MM.1S (cell line): ENCODE results near the gene MARCKSL1.

Experiments
- DNase-seq: peaks from one replicate; pipeline ENCODE4 v3.0.0-alpha.2; 2015
- H2AFZ ChIP-seq: fragments of 300-600 bp; sonication (generic); 2 replicates; pipeline ENCODE4 v1.6.0; 2016; ENCODE audit warnings: antibody characterized with exemption, low read length
- H3F3A ChIP-seq: fragments of 300-600 bp; sonication (generic); 2 replicates; pipeline ENCODE4 v1.6.1; 2016; ENCODE audit warnings: mild to moderate bottlenecking, antibody characterized with exemption, low read length, moderate library complexity, mixed read lengths; ENCODE audit not compliant: insufficient read depth
- H3K27ac ChIP-seq: fragments of 300-600 bp; sonication (generic); 2 replicates; pipeline ENCODE4 v1.5.1; 2016; ENCODE audit warnings: mild to moderate bottlenecking, low read length
- H3K27me3 ChIP-seq: fragments of 300-600 bp; sonication (generic); replicated peaks from 2 replicates; pipeline ENCODE4 v1.6.0; 2016; ENCODE audit warnings: low read length; ENCODE audit not compliant: insufficient read depth
- H3K36me3 ChIP-seq: fragments of 300-600 bp; sonication (generic); replicated peaks from 2 replicates; pipeline ENCODE4 v1.6.1; 2016; ENCODE audit warnings: mild to moderate bottlenecking, low read length, mixed read lengths; ENCODE audit not compliant: insufficient read depth
- H3K4me1 ChIP-seq: fragments of 300-600 bp; sonication (generic); 2 replicates; pipeline ENCODE4 v1.6.1; 2016; ENCODE audit warnings: low read length, mixed read lengths
- H3K4me2 ChIP-seq: fragments of 300-600 bp; sonication (generic); 2 replicates; pipeline ENCODE4 v1.6.0; 2016; ENCODE audit warnings: low read depth, low read length
- H3K4me3 ChIP-seq: fragments of 300-600 bp; sonication (generic); 2 replicates; pipeline ENCODE4 v1.5.1; 2016; ENCODE audit warnings: low read length, mixed read lengths
- H3K79me2 ChIP-seq: fragments of 300-600 bp; sonication (generic); 2 replicates; pipeline ENCODE4 v1.6.1; 2016; ENCODE audit warnings: mixed run types, low read length, mixed read lengths
- H3K9ac ChIP-seq: fragments of 300-600 bp; sonication (generic); 2 replicates; pipeline ENCODE4 v1.6.1; 2016; ENCODE audit warnings: low read length, mixed read lengths
- H3K9me2 ChIP-seq: fragments of 300-600 bp; sonication (generic); replicated peaks from 2 replicates; pipeline ENCODE4 v1.6.1; 2016; ENCODE audit warnings: mild to moderate bottlenecking, low read length, mixed read lengths; ENCODE audit not compliant: insufficient read depth
- H3K9me3 ChIP-seq: fragments of 300-600 bp; sonication (generic); replicated peaks from 2 replicates; pipeline ENCODE4 v1.6.1; 2016; ENCODE audit warnings: mild to moderate bottlenecking, low read length, mixed read lengths; ENCODE audit not compliant: insufficient read depth
- H4K20me1 ChIP-seq: fragments of 300-600 bp; sonication (generic); 2 replicates; pipeline ENCODE4 v1.6.1; 2016; ENCODE audit warnings: mild to moderate bottlenecking, low read length, moderate library complexity, mixed read lengths; ENCODE audit not compliant: insufficient read depth
- EZH2 ChIP-seq: fragments of 300-600 bp; sonication (generic); optimal IDR thresholded peaks from 2 replicates; pipeline ENCODE3; 2017; ENCODE audit warnings: low read depth, mild to moderate bottlenecking, antibody characterized with exemption, low read length, mixed read lengths
- EZH2phosphoT487 ChIP-seq: fragments of 300-600 bp; sonication (generic); IDR thresholded peaks from 2 replicates; pipeline ENCODE4 v1.6.1; 2018; ENCODE audit warnings: antibody characterized with exemption, low read length
- TF ChIP-seq, protein P1 (sequence below): fragments of 300-600 bp; sonication (generic); IDR thresholded peaks from 2 replicates; pipeline ENCODE4 v1.5.1; 2016; ENCODE audit warnings: antibody characterized with exemption, low read length, mixed read lengths

MARCKSL1 gene

DNA sequence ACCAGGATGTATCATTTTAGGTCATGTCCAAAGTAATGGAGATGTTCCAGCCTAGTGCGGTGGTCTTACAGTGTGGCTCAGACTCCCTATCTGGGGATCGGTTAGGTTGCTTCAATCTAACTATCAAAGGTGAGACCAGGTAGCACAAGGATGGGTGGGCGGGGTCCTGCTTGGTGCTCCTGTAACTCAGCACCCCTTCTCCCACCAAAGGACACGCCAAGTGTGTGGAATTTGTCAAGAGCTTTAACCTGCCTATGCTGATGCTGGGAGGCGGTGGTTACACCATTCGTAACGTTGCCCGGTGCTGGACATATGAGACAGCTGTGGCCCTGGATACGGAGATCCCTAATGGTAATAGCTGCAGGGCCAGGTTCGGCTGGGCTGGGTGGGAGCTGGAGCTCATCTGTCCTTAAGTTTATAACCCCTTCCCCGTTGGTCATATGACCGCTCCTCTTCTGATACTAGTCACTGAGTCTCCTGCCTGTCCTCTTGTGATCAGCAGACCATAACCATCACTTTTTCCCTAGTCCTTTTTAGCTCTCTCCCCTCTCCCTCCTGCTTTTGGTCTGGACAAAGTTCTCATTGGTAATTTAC is 5.4 kb downstream of the MARCKSL1 start:
- H3K9me3 ChIP-seq: no peaks in the 10 kb centered on the region
- no peaks in the 10 kb centered on the region for H4K20me1 ChIP-seq
- TF ChIP-seq EZH2 (no peak), EZH2phosphoT487 (no peak)
- TF ChIP-seq, protein P1, sequence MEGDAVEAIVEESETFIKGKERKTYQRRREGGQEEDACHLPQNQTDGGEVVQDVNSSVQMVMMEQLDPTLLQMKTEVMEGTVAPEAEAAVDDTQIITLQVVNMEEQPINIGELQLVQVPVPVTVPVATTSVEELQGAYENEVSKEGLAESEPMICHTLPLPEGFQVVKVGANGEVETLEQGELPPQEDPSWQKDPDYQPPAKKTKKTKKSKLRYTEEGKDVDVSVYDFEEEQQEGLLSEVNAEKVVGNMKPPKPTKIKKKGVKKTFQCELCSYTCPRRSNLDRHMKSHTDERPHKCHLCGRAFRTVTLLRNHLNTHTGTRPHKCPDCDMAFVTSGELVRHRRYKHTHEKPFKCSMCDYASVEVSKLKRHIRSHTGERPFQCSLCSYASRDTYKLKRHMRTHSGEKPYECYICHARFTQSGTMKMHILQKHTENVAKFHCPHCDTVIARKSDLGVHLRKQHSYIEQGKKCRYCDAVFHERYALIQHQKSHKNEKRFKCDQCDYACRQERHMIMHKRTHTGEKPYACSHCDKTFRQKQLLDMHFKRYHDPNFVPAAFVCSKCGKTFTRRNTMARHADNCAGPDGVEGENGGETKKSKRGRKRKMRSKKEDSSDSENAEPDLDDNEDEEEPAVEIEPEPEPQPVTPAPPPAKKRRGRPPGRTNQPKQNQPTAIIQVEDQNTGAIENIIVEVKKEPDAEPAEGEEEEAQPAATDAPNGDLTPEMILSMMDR: no peak
- H3F3A ChIP-seq: peaks cover 30% of the 10 kb centered on the region
- no peaks in the 10 kb centered on the region for H3K27me3 ChIP-seq
- H3K4me3 ChIP-seq: no peak overlapping the region
- H2AFZ ChIP-seq: no peak overlapping the region
- no peak overlapping the region for H3K27ac ChIP-seq
- no peak overlapping the region for H3K9ac ChIP-seq
- no peaks in the 10 kb centered on the region for H3K36me3 ChIP-seq
- no peak for DNase-seq
- peaks cover 9% of the 10 kb centered on the region for H3K79me2 ChIP-seq
- H3K4me1 ChIP-seq: peaks cover 37% of the 10 kb centered on the region
- no peak overlapping the region for H3K4me2 ChIP-seq
- no peaks in the 10 kb centered on the region for H3K9me2 ChIP-seq

DNA sequence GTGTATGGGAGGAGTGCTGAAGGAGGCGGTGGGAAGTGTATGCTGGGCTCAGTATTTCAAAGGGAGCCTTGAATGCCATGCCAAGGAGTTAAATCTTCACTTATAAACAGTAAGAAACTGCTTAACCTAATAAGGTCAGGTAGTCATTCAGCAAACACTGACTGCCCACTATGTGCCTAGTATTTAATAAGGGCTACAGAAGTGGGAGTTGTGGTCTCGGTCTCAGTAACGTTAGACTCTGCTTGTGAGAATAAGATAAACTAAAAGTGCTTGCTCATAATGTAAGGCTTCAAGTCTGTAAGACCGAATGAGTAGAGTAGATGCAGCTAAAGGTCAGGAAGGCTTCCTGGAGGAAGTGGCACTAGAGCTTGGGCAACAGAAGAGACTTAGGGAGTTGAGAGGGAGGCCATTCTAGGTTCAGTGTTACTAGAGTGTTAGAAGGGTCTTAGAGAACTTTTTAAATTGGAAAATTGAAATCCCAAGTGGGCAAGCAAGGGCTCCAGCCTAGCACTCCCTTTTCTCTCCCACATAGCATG is 6.0 kb downstream of the MARCKSL1 start:
- no peak overlapping the region for H3K4me2 ChIP-seq
- H2AFZ ChIP-seq: no peak overlapping the region
- no peaks in the 10 kb centered on the region for H3K36me3 ChIP-seq
- DNase-seq: no peak
- peaks cover 7% of the 10 kb centered on the region for H3K79me2 ChIP-seq
- H3K9me3 ChIP-seq: no peaks in the 10 kb centered on the region
- TF ChIP-seq EZH2phosphoT487 (no peak), EZH2 (no peak)
- TF ChIP-seq, protein P1: no peak
- no peak overlapping the region for H3K4me3 ChIP-seq
- H3K9me2 ChIP-seq: no peaks in the 10 kb centered on the region
- peaks cover 29% of the 10 kb centered on the region for H3F3A ChIP-seq
- no peaks in the 10 kb centered on the region for H3K27me3 ChIP-seq
- no peak overlapping the region for H3K27ac ChIP-seq
- no peaks in the 10 kb centered on the region for H4K20me1 ChIP-seq
- H3K9ac ChIP-seq: no peak overlapping the region
- peaks cover 36% of the 10 kb centered on the region for H3K4me1 ChIP-seq

GRCh38 chr1:32327204-32327603 is 8.8 kb downstream of the MARCKSL1 start:
- H3K9ac ChIP-seq: no peak overlapping the region
- H3K79me2 ChIP-seq: peaks cover 6% of the 10 kb centered on the region
- no peaks in the 10 kb centered on the region for H4K20me1 ChIP-seq
- H3K9me3 ChIP-seq: no peaks in the 10 kb centered on the region
- peaks cover 17% of the 10 kb centered on the region for H3K4me1 ChIP-seq
- H3K4me2 ChIP-seq: no peak overlapping the region
- peaks cover 12% of the 10 kb centered on the region for H3F3A ChIP-seq
- TF ChIP-seq EZH2phosphoT487 (no peak), EZH2 (no peak)
- no peaks in the 10 kb centered on the region for H3K36me3 ChIP-seq
- no peak overlapping the region for H2AFZ ChIP-seq
- H3K9me2 ChIP-seq: no peaks in the 10 kb centered on the region
- H3K4me3 ChIP-seq: no peak overlapping the region
- H3K27me3 ChIP-seq: no peaks in the 10 kb centered on the region
- DNase-seq: no peak
- no peak overlapping the region for H3K27ac ChIP-seq

- H3K4me3 ChIP-seq: no peak overlapping the region
- no peaks in the 10 kb centered on the region for H3K9me2 ChIP-seq
- H3F3A ChIP-seq: peaks cover 10% of the 10 kb centered on the region
- H3K9ac ChIP-seq: no peak overlapping the region
- no peak overlapping the region for H2AFZ ChIP-seq
- no peaks in the 10 kb centered on the region for H3K27me3 ChIP-seq
- H3K4me2 ChIP-seq: no peak overlapping the region
- peaks cover 31% of the 10 kb centered on the region for H3K79me2 ChIP-seq
- peaks cover 19% of the 10 kb centered on the region for H3K4me1 ChIP-seq
- no peaks in the 10 kb centered on the region for H4K20me1 ChIP-seq
- no peaks in the 10 kb centered on the region for H3K9me3 ChIP-seq
- peak overlapping the region; percentile 8; the same call in 1 of the 2 replicates for H3K27ac ChIP-seq
- no peaks in the 10 kb centered on the region for H3K36me3 ChIP-seq
- TF ChIP-seq EZH2phosphoT487 (no peak), EZH2 (no peak)
- TF ChIP-seq, protein P1: no peak
- DNase-seq: no peak
Observed at GRCh38 chr1:32321712-32322291, 14.2 kb downstream of the MARCKSL1 start.
